GM23248 (cell line): ENCODE results near the gene TPRG1.

Experiments used
- EZH2 ChIP-seq: fragments of 200-600 bp; sonication (generic); IDR thresholded peaks from 2 replicates; pipeline ENCODE4 v1.6.1; 2018; ENCODE audit warnings: antibody characterized with exemption, mild to moderate bottlenecking; ENCODE audit not compliant: insufficient read depth, poor library complexity, severe bottlenecking
- EZH2phosphoT487 ChIP-seq: fragments of 200-600 bp; sonication (generic); IDR thresholded peaks from 2 replicates; pipeline ENCODE4 v1.6.1; 2018; ENCODE audit warnings: antibody characterized with exemption, moderate library complexity, mild to moderate bottlenecking, low read depth; ENCODE audit not compliant: insufficient read depth

DNA sequence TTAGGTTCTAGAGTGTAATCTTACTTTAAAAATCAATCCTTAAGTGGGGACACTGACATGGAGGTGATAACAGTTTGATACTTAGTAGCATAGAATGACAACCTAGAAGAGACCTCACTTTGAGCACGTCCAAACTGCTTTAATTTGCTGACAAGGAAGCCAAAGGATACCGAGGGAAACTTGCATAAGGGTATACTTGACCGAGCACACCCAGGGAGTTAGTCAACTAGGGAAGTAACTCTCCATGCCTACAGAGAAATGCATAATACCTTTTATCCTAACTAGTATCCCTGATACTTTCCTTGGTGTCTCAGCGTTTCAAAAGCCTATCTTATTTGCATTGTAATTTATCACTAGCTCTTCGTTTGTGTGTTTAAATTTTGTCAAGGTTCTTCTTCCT lies 5.5 kb upstream of the TPRG1 start:
- TF ChIP-seq EZH2, result no peak
- no peak for TF ChIP-seq EZH2phosphoT487
